Fibroblast of the conjunctiva (primary cell): ENCODE results near the gene PLAU.
A peak's percentile ranks its signal among the peaks of the same experiment; 100 is the strongest.
"Not testable (repeated sequence)": the region's sequence is repeated elsewhere in the genome, so short reads cannot be mapped to it uniquely, and the experiment has no call there.

Experiments
- DNase-seq: peaks from one replicate; pipeline ENCODE4 v3.0.0-alpha.2; 2010; ENCODE audit warnings: low read depth

The PLAU gene

DNA sequence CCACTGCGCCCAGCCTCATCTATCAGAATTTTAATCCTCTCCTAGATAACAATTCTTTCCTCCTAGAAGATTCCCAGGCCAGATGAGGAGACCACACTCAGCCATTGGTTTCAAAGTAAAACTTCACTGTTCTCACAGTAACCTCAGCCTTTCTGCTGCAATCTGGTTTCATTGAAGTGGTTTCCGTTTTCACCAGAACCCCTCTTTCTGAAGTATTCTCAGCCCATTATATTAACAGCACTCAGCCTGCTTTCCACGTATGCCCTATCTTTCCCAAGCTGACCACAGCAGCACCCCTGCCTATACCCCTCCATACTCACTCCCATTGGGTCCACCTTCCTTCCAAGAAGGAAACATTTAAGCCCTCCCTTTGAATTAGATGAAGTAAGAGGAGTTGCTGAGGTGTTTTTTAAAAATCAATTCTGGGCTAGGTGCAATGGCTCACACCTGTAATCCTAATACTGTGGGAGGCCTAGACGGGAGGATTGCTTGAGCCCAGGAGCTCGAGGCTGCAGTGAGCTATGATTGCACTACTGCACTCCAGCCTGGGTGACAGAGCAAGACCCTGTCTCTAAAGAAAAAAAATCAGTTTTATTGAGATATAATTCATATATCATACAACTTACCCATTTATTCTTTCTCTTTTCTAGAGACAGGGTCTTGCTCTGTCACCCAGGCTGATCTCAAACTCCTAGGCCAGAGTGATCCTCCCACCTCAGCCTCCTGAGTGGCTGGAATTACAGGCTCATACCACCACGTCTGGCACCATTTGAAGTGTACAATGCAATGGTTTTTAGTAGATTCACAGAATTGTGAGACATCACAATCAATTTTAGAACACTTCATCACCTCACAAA is 11.3 kb downstream of the PLAU start:
- DNase-seq: no peak

DNA sequence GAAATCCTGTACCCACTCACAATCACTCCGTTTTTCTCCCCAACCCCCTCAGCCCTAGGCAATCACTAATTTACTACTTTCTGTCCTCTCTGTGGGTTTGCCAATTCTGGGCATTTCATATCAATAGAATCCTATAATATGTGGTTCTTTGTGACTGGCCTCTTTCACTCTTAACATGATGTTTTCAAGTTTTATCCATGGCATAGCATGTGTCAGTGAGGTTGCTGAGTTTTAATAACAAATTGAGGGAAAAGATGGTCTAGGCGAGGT is 11.9 kb downstream of the PLAU start:
- no peak for DNase-seq

DNA sequence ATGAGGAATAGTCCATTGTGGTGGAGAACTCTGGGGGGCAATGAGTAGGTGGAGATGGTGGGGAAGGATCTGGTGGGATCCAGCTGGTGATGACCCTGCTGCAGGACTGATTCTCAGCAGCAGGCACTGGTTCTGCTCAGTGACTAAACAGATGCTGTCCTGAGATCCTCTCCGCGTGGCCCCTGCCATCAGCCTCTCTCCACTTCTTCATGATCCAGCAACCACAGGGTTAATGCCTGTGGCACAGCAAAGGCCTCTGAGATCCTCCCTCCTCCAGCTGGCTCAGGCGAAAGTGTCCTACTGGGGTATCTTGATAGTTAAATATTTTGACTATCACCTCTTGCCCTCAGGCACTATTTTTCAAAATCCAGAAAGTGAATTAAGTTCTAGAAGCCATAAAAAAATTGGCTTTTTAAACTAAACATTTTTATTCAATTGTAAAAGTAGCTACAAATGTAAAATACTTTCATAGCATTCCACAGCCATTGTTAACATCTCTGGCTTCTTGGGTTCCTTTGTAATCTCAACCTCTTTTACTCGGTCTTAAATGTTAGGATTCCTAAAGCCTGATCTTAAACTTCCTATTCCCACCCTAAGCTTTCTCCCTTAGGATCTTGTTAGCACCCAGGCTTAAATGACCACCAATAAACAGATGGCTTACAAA is 13.1 kb downstream of the PLAU start:
- DNase-seq: no peak

DNA sequence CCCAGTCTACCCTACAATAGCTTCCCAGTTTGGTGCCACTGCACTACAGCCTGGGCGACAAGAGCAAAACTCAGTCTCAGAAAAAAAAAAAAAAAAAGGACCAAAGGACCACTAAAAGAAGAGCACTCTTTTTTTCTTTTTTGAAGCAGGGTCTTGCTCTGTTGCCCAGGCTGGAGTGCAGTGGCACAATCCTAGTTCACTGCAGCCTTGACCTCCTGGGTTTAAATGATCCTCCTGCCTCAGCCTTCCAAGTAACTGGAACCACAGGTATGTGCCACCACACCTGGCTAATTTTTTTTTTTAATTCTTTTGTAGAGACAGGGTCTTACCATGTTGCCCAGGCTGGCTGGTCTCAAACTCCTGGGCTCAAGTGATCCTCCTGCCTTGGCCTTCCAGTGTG is 14.0 kb downstream of the PLAU start:
- no peak for DNase-seq

DNA sequence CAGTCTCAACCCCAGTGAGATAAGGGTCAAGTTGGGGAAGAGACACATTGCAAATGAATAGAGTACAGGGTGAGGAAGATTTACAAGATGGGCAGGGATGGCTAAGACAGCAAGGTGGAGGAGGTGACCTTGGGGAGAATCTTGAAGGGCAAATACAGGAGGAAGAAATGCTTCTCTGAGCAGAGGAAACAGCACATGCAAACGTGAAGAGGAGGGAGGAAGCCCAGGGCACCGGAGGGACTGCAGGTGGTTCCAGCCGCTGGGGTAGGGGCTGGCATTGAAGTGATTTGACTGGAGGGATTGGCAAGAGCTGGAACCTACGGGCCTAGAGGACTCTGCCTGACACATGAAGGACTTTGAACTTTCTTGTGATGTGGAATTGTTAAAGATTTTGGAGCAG is 14.6 kb downstream of the PLAU start:
- no peak for DNase-seq

DNA sequence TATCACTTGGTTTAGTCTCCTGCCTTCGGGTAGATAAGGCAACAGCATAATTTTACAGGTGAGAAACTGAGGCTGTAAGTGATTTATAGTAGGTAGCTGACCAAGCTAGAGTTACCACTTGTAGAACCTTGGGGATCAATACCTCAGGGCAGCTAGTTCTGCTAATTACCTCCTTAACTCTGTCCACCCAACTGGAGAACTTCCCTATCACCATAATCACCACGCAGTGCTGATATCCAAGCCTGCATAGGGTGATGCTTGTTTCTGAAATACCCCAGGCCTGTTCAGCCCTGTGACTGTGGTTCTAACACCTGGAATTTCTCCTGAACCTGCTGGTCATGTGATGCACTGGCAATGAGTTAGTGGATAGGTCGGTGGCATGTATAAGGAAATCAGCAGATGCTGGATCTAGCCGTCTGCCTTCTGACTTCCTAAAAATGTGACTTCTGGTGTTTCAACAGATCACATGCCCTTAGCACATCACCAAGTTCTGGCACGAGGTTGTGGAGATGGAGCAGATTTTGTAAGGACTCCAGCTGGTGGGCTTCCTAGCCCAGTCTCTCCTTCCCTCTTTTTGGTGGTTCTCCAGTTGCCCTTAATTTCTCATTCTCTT is 15.3 kb downstream of the PLAU start:
- DNase-seq: no peak

DNA sequence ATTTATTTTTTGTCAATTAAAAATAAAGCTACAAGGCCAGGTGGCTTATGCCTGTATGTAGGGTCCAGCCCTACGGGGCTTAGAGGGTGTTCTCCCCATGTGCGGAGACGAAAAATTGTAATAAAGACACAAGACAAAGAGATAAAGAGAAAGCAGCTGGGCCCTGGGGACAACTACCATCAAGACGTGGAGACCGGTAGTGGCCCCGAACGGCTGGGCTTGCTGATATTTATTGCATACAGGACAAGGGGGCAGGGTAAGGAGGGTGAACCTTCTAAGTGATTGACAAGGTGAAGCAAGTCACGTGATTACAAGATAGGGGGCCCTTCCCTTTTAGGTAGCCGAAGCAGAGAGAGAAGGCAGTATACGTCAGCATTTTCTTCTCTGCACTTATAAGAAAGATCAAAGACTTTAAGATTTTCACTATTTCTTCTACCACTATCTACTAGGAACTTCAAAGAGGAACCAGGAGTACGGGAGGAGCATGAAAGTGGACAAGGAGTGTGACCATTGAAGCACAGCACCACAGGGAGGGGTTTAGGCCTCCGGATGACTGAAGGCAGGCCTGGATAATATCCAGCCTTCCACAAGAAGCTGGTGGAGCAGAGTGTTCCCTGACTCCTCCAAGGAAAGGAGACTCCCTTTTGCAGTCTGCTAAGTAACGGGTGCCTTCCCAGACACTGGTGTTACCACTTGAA is 19.8 kb downstream of the PLAU start:
- not testable (repeated sequence) for DNase-seq

DNA sequence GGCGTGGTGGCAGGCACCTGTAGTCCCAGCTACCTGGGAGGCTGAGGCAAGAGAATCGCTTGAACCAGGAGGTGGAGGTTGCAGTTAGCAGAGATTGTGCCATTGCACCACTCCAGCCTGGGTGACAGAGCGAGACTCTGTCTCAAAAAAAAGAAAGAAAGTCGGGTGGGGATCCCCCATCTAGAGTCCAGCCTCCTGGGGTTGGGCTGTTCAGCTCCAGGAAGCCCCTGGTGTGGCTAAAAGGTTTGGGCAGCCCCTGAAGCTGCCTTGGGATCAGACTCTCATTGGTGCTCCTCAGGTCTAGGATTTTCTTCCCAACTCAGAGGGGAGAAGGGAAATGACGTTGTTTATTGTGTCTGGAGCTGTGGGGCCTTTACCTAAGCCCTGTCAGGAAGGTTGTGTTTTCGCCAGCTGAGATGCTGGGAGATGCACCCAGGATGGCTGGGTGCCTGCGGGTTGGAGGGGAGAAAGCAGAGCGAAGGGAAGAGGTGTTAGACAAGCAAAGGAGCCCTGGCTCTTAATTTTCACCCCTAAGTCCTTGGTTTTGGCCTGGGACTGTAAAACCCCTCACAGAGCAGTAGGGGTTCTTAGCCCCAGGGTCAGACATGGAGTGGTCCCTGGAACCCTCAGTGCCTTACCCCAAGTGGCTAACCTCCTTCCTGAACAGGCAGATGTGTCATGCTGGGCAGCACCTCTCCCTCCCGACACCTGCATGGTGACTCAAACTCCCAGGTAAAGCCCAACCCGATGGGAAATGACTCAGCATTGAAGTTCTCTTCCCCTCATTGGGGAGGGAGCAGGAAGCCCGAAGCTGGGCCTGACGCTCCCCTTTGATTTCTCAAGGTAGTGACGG is 21.1 kb downstream of the PLAU start:
- DNase-seq: no peak

DNA sequence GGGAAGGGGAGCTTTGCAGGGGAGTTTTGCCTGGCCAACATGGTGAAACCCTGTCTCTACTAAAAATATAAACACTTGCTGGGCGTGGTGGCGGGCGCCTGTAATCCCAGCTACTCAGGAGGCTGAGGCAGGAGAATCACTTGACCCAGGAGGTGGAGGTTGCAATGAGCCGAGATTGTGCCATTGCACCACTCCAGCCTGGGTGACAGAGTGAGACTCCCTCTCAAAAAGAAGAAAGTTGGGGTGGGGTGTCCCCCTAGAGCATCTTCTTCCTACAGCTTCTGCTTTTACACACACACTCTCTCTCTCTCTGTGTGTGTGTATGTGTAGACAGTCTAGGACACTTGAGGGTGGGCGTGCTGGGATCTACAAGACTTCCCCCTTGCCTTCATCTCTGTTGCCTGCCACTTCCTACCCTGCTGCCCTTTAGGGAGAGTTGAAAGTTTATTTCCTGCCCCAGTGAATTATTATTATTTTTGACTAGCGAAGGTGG is 21.7 kb downstream of the PLAU start:
- DNase-seq: no peak

DNA sequence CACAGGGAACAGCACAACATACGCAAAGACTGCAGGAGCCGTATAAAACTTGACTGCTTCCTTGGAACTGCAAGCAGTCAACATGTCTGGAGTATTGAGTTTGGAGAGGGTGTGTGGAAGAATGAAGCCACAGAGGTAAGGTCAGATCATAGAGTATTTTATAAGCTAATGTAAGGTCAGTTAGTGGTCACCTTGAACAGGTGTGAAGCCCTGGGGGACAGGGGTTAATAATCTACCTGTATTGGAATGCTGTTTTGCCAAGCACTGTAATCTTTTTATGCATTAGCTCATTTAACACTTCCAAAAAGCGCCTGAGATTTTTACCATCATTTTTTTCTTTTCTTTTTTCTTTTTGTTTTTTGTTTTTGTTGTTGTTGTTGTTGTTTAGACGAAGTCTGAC is 23.1 kb downstream of the PLAU start:
- no peak for DNase-seq

DNA sequence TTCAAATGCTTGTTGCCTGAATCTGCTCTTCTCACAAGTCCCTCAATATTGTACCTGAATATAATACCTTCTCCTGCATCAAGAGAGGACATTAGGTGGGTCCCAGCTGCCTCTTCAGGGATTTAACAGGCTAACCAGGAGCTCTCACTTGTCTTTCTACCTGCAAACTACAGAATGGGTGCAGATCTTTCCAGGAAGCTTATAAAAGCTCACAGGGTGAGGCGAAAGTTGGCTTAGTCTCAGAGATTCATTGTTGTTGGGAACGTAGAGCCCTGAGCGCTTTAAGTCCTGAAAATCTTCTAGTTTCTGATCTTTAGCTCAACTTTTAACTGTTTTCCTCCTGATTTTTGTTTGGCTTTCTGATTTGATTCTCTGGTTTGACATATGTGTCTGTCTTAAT is 25.0 kb downstream of the PLAU start:
- DNase-seq: no peak

DNA sequence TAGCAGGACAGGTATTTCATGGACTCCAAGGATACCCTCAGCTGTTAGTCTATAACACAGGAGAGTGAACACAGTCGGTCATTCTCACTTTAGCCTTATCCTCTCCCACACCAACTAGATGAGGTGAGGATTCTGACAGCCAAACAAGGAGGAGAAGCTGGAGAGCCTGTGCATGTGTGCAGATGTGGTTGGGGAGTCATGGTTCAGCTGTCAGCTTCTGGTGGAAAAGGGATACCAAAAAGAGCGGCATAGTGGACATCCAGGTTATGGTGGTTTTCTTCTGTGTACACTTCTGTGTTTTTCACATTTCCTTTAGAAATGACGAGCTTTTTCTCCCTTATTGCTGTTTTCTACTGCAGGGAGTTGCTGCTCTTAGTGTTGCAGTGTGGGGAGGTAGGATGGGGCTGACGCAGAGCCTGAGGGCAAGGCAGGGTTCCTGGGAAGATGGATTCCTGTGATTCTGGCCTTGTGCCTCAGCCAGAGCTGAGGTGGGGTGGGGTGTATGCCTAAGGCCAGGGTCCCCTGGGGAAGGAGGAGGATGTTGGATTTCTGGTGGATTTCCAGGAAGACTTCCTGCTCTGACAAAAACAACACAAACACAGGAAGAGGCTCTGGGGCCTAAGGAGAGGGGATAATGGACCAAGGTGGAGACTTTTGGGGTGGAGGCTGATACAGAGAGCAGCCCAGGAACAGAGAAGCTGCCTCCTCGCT is 26.6 kb downstream of the PLAU start:
- no peak for DNase-seq

DNA sequence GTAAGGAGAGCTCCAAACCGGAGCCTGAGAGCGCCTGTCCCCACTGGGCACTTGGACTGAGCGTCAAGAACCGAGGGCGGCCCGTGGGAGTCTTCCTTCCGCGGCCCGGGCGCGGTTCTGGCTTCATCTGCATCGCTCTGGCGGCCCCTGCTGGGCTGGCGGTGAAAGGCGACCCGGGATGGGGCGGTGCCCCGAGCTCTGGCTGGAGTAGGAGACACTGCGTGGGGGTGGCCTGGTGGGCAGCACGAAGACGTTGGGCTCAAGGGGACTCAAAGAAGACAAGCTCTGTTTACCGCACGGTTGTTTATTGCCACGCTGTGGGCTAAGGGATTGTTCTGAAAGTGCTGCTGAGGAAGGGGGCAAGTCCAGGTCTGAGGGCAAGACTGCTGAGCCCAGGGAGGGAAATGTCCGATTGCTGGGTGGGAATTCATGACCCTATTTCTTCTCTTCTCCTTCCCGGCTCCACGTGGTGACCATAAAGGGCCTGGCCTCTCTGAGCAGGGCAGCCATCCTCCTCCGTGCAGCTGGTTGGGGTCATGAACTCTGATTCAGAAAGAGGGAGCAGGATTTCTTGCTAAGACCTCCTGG is 29.8 kb downstream of the PLAU start:
- DNase-seq: peak; percentile 41

DNA sequence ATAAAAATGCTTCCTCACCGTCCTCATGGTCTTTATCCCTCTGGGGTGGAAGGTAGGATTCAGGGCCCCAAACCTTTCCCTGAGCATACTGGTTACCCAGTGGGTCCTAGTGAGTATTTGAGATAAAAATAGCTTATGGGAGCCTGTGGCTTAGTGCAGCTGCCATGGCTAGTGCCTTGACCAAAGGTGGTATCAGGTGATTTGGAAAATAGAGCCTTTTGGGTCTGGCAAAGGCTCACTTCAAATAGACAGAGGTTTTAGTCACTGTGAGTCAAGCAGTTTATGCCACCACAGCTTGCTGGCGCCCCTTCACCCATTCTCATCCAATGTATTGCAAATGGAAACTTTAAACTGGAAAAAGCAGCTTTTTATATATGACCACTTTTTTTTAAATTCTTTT is 30.4 kb downstream of the PLAU start:
- DNase-seq: no peak

DNA sequence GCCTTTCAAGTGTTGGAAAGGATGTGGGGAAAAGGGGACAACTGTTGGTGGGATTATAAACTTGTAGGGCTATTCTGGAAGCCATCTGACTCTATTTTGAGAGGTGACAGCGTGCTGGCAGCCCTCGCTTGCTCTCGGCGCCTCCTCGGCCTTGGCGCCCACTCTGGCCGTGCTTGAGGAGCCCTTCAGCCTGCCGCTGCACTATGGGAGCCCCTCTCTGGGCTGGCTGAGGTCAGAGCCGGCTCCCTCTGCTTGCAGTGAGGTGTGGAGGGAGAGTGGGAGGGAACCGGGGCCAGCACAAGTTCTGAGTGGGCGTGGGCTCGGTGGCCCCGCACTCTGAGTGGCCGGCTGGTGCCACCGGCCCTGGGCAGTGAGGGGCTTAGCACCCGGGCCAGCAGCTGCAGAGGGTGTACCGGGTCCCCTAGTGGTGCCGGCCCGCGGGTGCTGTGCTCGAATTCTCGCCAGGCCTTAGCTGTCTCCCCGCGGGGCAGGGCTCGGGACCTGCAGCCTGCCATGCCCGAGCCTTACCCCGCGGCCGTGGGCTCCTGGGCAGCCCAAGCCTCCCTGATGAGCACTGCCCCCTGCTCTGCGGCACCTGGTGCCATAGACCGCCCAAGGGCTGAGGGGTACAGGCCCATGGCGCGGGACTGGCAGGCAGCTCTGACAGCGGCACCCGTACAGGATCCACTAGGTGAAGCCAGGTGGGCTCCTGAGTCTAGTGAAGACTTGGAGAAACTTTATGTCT is 33.6 kb downstream of the PLAU start:
- DNase-seq: no peak

DNA sequence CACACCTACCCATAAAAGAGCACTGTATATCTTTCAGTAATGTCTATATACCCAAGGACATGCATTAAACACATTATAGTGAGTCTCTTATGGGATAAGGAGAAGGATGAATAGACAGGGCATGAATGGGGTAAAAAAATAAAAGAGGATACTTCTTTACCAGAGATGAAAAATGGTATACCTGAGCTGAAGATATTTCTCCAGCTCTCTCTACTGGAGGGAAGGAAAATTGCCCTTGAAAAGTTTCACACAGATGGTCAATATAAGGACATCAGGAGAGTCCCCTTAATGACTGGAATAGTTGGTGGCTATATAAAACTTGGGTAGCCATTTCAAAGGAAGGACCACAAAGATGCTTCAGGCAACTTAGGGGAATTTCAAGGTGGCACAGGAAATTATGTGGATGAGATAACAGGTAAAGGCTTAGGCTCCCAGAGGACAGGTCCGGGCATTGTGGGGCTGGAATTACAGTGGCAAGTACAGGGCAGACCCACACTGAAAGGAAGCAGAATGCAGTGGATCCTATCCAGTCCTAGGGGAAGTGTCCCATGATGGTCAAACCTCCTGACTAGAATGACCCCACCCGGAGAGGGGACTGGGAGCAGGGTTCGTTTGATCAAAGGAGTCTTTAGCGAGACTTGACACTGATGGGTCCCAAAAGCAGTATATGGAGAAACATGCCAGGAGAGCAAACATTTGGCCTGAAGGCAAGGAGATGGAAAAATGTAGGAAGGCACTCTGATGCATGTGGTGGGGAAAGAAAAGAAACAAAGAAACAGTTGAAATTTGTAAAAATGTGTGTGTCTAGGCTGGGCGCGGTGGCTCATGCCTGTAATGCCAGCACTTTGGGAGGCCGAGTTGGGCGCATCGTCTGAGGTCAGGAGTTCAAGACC is 35.6 kb downstream of the PLAU start:
- no peak for DNase-seq

DNA sequence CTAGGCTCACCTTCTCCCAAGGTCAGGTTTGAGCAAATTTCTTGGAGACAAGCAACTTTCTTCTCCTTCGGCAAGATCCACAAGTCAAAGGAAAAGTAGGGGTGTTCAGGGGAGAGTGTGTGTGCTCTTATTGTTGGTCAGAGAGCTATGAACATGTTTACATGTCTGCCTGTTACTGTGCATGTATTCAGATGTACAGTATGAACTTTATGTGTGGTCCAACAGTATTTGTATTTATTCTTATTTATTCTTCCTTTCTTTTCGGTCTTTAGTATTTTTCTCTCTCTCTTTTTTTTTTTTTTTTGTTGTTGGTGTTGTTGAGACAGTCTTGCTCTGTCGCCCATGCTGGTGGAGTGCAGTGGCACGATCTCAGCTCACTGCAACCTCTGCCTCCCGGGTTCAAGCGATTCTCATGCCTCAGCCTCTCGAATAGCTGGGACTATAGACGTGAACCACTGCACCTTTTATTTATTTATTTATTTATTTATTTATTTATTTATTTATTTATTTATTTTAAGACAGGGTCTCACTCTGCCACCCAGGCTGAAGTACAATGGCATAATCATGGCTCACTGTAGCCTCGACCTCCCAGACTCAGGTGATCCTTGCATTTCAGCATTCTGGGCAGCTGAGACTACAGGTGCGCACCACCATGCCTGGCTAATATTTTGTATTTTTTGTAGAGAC is 38.2 kb downstream of the PLAU start:
- no peak for DNase-seq

DNA sequence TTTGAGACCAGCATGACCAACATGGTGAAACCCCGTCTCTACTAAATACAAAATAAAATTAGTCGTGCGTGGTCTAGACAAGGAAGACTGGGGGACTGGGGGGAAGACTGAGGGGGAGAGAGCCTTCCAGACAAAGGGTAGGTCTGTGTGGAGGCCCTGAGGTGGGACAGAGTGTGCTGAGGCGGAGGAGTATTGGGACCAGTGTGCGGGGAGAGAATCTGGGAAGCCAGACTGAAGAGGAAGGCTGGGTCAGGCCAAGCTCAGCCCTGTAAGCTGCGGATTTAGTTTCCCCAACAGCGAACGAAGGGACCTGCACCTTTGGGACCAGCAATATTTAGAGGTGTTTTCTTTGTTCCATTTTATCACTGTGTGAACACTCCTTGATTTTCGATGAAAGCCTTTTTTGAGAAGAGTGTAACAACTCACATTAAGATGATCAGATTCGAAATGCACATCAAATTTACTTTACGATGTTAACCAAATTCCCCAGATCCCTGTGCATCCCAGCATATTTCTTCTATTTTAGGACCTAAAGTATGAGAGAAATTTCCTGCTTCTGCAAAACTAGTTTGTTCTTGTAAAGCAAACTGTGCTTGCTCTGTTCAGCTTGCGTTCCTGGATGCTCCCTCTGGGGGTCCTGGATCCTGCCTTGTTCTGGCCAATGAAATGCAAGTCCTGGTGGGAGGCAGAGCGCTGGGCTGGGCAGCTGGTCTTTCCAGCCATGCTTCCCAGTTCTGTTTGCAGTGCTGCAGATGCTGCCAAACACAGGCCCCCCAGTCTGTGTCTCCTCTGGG is 39.4 kb downstream of the PLAU start:
- DNase-seq: no peak
